ENCODE results near the gene CLPSL1.
"Not testable (repeated sequence)": the region's sequence is repeated elsewhere in the genome, so short reads cannot be mapped to it uniquely, and the experiment has no call there.

Gene CLPSL1, protein sequence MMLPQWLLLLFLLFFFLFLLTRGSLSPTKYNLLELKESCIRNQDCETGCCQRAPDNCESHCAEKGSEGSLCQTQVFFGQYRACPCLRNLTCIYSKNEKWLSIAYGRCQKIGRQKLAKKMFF

GRCh38 chr6:35780719-35781118, at the start of gene CLPSL1:
CLPSL1 (plus strand) TSS chr6:35781019; CDS start chr6:35781111, 92 bp downstream.
- no peak for DNase-seq

- peak; percentile 90 for DNase-seq
These were observed 49.4 kb upstream of the CLPSL1 start for GRCh38 chr6:35731414-35731735.

- DNase-seq: peak; percentile 95
These were observed 48.9 kb upstream of the CLPSL1 start for GRCh38 chr6:35731736-35732532.

- DNase-seq: no peak
These were observed 47.2 kb upstream of the CLPSL1 start for GRCh38 chr6:35733633-35734032.

GRCh38 chr6:35734319-35734718, 46.5 kb upstream of the CLPSL1 start:
- DNase-seq: not testable (repeated sequence)

DNA sequence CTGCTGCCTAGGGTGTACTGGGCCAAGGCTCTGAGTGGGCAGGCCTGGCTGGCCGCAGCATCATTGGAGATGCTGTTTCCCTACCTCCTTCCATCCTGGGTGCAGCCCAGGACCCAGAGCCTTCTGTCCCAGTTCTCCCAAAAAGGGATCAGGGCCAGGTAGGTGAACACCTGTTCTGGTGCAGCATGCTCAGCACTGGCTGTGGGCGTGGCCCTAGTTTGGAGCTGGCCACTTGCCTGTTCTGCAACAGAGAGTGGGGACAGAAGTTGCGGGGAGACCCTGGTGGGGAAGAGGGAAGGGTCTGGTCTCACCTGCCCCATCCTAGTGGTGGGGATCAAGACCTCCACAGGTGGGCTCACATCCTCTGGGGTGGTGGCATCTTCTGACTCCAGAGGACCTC, 45.4 kb upstream of the CLPSL1 start:
- DNase-seq: no peak

DNA sequence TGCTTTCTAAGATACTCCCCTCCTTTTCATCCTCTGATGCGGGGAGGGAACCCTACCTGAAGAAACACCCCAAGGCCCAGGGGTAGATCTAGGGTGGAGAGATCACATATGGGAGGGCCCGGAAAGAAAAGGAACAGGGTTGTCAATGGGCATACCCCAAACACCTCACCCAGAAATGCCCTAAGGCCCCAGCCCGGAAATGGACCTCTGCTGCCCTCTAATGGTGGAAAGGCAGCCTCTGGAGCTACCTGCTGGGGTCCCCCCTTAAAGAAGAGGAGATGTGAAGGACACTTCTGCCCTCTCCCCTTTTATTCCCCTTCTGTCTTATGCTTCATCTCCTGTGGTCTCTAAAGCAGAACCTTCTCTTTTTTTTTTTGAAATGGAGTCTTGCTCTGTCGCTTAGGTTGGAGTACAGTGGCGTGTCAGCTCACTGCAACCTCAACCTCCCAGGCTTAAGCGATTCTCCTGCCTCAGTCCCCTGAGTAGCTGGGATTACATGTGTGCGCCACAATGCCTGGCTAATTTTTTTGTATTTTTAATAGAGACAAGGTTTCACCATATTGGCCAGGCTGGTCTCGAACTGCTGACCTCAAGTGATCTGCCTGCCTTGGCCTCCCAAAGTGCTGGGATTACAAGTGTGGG, 44.4 kb upstream of the CLPSL1 start:
- DNase-seq: peak; percentile 82

DNA sequence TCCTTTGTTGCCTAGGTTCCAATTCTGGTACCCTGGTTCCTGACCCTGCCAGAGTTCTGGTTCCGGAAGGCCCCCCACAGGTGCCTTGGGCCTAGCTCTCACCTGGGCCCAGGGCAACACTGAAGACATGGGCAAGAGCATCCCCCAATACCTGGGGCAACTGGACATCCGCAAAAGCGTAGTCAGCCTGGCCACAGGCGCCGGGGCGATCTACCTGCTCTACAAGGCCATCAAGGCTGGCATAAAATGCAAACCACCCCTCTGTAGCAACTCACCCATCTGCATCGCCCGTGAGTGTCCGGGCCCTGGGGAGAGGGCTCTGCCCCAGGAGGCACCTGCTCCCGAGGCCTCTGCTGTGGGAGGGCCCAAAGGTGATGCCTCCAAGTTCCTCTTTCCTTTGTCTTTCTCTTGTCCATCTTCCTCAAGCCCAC, 43.8 kb upstream of the CLPSL1 start, which contains the start of gene ARMC12:
Gene ARMC12, plus strand, starts transcription at position 51 of the 431 bp plus-strand sequence. Its CDS starts 77 bp downstream, at position 128.
- no peak for DNase-seq

- DNase-seq: no peak
These were observed 43.2 kb upstream of the CLPSL1 start for GRCh38 chr6:35737413-35738211.

DNA sequence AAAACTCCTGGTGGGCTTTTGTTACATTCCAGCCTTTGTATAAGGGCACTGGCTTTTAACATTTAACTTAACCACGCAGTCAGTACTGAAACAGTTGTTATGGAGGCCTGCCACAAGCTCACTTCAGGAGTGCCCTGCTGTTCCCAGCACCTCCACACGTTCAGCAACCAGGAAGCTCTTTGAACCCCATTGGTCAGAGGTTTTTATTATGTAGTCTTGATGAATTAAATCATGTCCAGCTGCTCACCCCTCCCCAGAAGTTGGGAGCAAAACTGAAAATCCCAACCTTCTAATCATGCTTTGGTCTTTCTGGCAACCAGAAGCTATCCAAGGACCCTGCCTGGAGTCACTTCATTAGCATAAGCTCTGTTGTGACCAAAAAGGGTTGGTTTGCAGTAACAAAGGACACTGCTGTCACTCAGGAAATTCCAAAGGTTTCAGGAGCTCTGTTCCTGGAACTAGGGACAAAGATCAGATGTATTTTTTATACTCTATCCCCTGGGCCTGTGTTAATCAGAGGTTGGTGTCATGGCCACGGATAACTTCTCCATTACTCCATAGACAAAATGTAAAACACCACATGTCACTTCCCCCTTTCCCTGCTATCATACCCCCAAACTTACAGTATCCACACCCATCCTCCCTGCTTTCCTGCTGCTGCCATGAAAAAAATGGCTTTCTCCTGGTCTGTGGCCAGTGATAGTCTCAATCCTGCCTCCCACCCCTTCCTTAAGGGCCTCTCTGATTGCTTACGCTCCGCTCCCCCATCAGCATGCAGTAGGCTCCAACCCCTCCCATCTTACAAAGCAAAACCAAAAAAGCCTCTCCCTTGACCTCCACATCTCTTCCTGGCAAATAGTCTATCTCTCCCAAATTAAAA, 40.9 kb upstream of the CLPSL1 start:
- DNase-seq: no peak

- DNase-seq: no peak
These were observed 38.0 kb upstream of the CLPSL1 start for GRCh38 chr6:35742842-35743241.

- DNase-seq: no peak
These were observed 35.3 kb upstream of the CLPSL1 start for GRCh38 chr6:35745509-35745908.

- DNase-seq: no peak
These were observed 34.3 kb upstream of the CLPSL1 start for GRCh38 chr6:35746516-35746915.

DNA sequence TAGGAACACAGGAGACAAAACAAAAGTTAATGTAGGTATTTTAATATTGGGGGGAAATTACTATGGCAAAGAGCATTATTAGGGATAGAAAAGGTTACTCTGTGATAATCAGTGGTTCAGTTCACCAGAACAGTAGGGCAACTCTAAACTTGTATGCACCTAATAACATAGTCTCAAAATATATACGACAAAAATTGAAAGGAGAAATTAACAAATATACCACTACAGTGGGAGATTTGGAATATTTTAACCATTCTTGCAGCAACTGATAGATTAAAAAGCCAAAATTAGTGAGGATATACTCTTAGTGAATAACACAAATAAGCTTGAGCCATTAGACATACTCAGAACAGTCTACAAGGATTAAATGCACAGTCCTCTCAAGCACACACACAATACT, 32.9 kb upstream of the CLPSL1 start:
- DNase-seq: no peak

GRCh38 chr6:35750557-35750956, 30.3 kb upstream of the CLPSL1 start:
- no peak for DNase-seq

DNA sequence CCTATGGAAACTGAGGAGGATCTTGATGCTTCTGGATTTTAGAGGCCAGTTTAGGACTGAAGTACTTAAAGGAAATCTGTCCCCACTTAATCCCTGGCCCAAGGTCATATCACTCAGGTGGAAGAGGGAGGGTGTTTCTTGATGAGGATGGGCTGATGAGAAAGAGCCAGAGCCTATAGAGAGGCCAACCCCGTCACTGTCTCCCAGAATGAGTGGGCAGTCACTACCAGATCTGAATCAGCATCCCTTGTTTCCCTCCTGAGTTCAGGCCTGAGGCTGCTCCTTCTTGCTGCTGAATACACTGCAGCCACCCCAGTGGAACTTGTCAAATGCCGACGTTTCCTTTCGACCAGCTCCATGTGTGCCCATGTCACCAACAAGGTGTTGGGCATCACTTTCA, 29.2 kb upstream of the CLPSL1 start:
- no peak for DNase-seq

- no peak for DNase-seq
These were observed 28.5 kb upstream of the CLPSL1 start for GRCh38 chr6:35752330-35752729.

GRCh38 chr6:35754452-35755277, 26.2 kb upstream of the CLPSL1 start:
- DNase-seq: no peak

- DNase-seq: no peak
These were observed 25.4 kb upstream of the CLPSL1 start for GRCh38 chr6:35755278-35755924.

- no peak for DNase-seq
These were observed 23.2 kb upstream of the CLPSL1 start for GRCh38 chr6:35757456-35758123.

Data from stimulated activated CD4-positive, alpha-beta T cell treated with anti-CD3 and anti-CD28 coated beads, Interleukin-12 subunit alpha, Interleukin-12 subunit beta, amount 100 ng/mL, for 4 hours (primary cell).